ENCODE data around the gene MORC4. TPM values are rescaled to one million over a fixed set of nuclear protein-coding genes. Genes with fewer than 3 reads are reported as not detected.

The MORC4 gene
- total RNA-seq, 1 experiment from 2014 or later, result 69.7 TPM

GRCh38 chrX:106933538-106933961 is 66.5 kb downstream of the MORC4 start:
- peak; percentile 77 to 87 for DNase-seq
- no peaks in the 10 kb centered on the region for H3K9me3 ChIP-seq

GRCh38 chrX:106932960-106933537 is 67.0 kb downstream of the MORC4 start:
- Histone ChIP-seq H3K4me1 (peaks cover 57% of the 10 kb centered on the region), H3K9me3 (no peaks in the 10 kb centered on the region), H3K36me3 (ENCODE audit: control insufficient read depth, insufficient read depth, low read length) (peaks cover 1% of the 10 kb centered on the region; the same call in 1 of the 2 replicates), H3K27me3 (replicated peaks; ENCODE audit: control insufficient read depth, insufficient read depth, low read length) (no peaks in the 10 kb centered on the region), H3K4me3 (ENCODE audit: low read depth, low read length) (no peak overlapping the region)
- no peak for TF ChIP-seq CTCF (IDR thresholded peaks at IDR 0.05; ENCODE audit: insufficient read depth in 1 of 2, low read depth in 1 of 2, low read length in 1 of 2, severe bottlenecking in 1 of 2, unreplicated experiment in 1 of 2)
- DNase-seq, result peak; percentile 50 to 69
- BruUV-seq (replicated peaks), result no TSS peak
- POLR2A ChIA-PET, result interaction anchor here (0.7 to 1.1 kb wide), 2 partner anchors 29 to 67 kb away, joined by 3 to 4 read pairs; partner anchors contain the start of gene MORC4
- peak overlapping the region; percentile 84 for H3K27ac Mint-ChIP-seq (ENCODE audit: unreplicated experiment)
- H3K4me3 Mint-ChIP-seq (ENCODE audit: unreplicated experiment), result peak overlapping the region; percentile 50
- peaks cover 10% of the 10 kb centered on the region for H3K4me1 Mint-ChIP-seq (ENCODE audit: low read depth, unreplicated experiment)
- CTCF ChIA-PET, result interaction anchor here (2.1 to 2.4 kb wide), 3 partner anchors 27 to 34 kb away, joined by 8 to 13 read pairs (median 10); no protein-coding TSS in a partner anchor
- intact Hi-C loops (cut with micrococcal nuclease; ENCODE audit: unreplicated experiment), result loop anchor here (1.0 kb wide), 3 partner anchors 22 to 35 kb away; no protein-coding TSS in a partner anchor
- H3K36me3 Mint-ChIP-seq (ENCODE audit: insufficient read depth, unreplicated experiment), result peaks cover 19% of the 10 kb centered on the region
- H3K27me3 Mint-ChIP-seq (ENCODE audit: insufficient read depth, unreplicated experiment), result no peaks in the 10 kb centered on the region
- H3K9me3 Mint-ChIP-seq (ENCODE audit: unreplicated experiment), result no peaks in the 10 kb centered on the region

More at GRCh38 chrX:106933538-106933961, 66.5 kb downstream of the MORC4 start:
- ChIA-PET CTCF (interaction anchor here (2.1 to 2.4 kb wide), 3 partner anchors 26 to 35 kb away, joined by 8 to 13 read pairs (median 10); no protein-coding TSS in a partner anchor), POLR2A (no interaction called here)
- Mint-ChIP-seq H3K36me3 (ENCODE audit: insufficient read depth, unreplicated experiment) (peaks cover 17% of the 10 kb centered on the region), H3K4me3 (ENCODE audit: unreplicated experiment) (peak overlapping the region; percentile 50), H3K9me3 (ENCODE audit: unreplicated experiment) (no peaks in the 10 kb centered on the region), H3K27ac (ENCODE audit: unreplicated experiment) (peak overlapping the region; percentile 84), H3K27me3 (ENCODE audit: insufficient read depth, unreplicated experiment) (no peaks in the 10 kb centered on the region), H3K4me1 (ENCODE audit: low read depth, unreplicated experiment) (peaks cover 10% of the 10 kb centered on the region)
- intact Hi-C loops (cut with micrococcal nuclease; ENCODE audit: unreplicated experiment), result loop anchor here (1.0 kb wide), 2 partner anchors 22 to 35 kb away; no protein-coding TSS in a partner anchor
- peaks cover 53% of the 10 kb centered on the region for H3K4me1 ChIP-seq
- H3K27me3 ChIP-seq (replicated peaks; ENCODE audit: control insufficient read depth, insufficient read depth, low read length), result no peaks in the 10 kb centered on the region
- H3K4me3 ChIP-seq (ENCODE audit: low read depth, low read length), result no peak overlapping the region
- no peak for TF ChIP-seq CTCF (IDR thresholded peaks at IDR 0.05; ENCODE audit: insufficient read depth in 1 of 2, low read depth in 1 of 2, low read length in 1 of 2, severe bottlenecking in 1 of 2, unreplicated experiment in 1 of 2)
- peaks cover 1% of the 10 kb centered on the region; the same call in 1 of the 2 replicates for H3K36me3 ChIP-seq (ENCODE audit: control insufficient read depth, insufficient read depth, low read length)
- BruUV-seq (replicated peaks), result no TSS peak

- BruUV-seq (replicated peaks), result TSS peak; percentile 29
- intact Hi-C loops (cut with micrococcal nuclease; ENCODE audit: unreplicated experiment), result loop anchor here (1.0 kb wide), 1 partner anchor 30 kb away; no protein-coding TSS in a partner anchor
- peak; percentile 42 to 77 for DNase-seq
- Mint-ChIP-seq H3K36me3 (ENCODE audit: insufficient read depth, unreplicated experiment) (peaks cover 24% of the 10 kb centered on the region), H3K27ac (ENCODE audit: unreplicated experiment) (peak overlapping the region; percentile 84), H3K27me3 (ENCODE audit: insufficient read depth, unreplicated experiment) (no peaks in the 10 kb centered on the region), H3K9me3 (ENCODE audit: unreplicated experiment) (no peaks in the 10 kb centered on the region), H3K4me3 (ENCODE audit: unreplicated experiment) (peak overlapping the region; percentile 50), H3K4me1 (ENCODE audit: low read depth, unreplicated experiment) (peaks cover 10% of the 10 kb centered on the region)
- Histone ChIP-seq H3K4me1 (peaks cover 61% of the 10 kb centered on the region), H3K36me3 (ENCODE audit: control insufficient read depth, insufficient read depth, low read length) (peaks cover under 1% of the 10 kb centered on the region; the same call in 1 of the 2 replicates), H3K27me3 (replicated peaks; ENCODE audit: control insufficient read depth, insufficient read depth, low read length) (no peaks in the 10 kb centered on the region), H3K9me3 (no peaks in the 10 kb centered on the region), H3K4me3 (ENCODE audit: low read depth, low read length) (no peak overlapping the region)
- no peak for TF ChIP-seq CTCF (IDR thresholded peaks at IDR 0.05; ENCODE audit: insufficient read depth in 1 of 2, low read depth in 1 of 2, low read length in 1 of 2, severe bottlenecking in 1 of 2, unreplicated experiment in 1 of 2)
- ChIA-PET CTCF (interaction anchor here (2.1 to 2.4 kb wide), 3 partner anchors 27 to 34 kb away, joined by 8 to 13 read pairs (median 10); no protein-coding TSS in a partner anchor), POLR2A (interaction anchor here (0.7 to 1.1 kb wide), 2 partner anchors 29 to 67 kb away, joined by 3 to 4 read pairs; partner anchors contain the start of gene MORC4)
Measured at GRCh38 chrX:106932492-106932923, 67.5 kb downstream of the MORC4 start.
